B cell (primary cell): ENCODE results near the gene SESTD1. TPM values are rescaled to one million over a fixed set of nuclear protein-coding genes. Genes with fewer than 3 reads are reported as not detected.

Source experiments
- ATAC-seq: fragments of 200-7000 bp; cut with Tn5 transposase; one replicate; pipeline ENCODE4 v1.10.0; 2021; ENCODE audit warnings: low read depth, mild to moderate bottlenecking, moderate number of reproducible peaks, moderate library complexity
- CTCF ChIA-PET: fragments of 350-600 bp; sonication (Branson Sonifier 250); formaldehyde crosslinking; loops from one replicate; lab custom pipeline; 2021; ENCODE audit warnings: antibody characterized with exemption, inconsistent platforms; lab: Charles Lee
- POLR2A ChIA-PET: fragments of 350-600 bp; sonication (Branson Sonifier 250); formaldehyde crosslinking; loops from one replicate; lab custom pipeline; 2021; ENCODE audit warnings: antibody characterized with exemption; lab: Charles Lee
- DNase-seq: peaks from one replicate; pipeline ENCODE4 v3.0.0; 2013
- H2AFZ ChIP-seq: 2 replicates; pipeline ENCODE4 v1.6.1; 2012; ENCODE audit warnings: mild to moderate bottlenecking, low read depth, low read length; ENCODE audit not compliant: insufficient read depth, poor library complexity, severe bottlenecking
- H3K27ac ChIP-seq, 2 donors: 1 replicate in 1 of 2; 2 replicates in 1 of 2; pipeline ENCODE4 v1.5.1; 2012 to 2013; ENCODE audit warnings: low read length in 2 of 2, mild to moderate bottlenecking in 2 of 2, moderate library complexity in 1 of 2
- H3K27me3 ChIP-seq, 4 experiments: fragments of 200-600 bp in 1 of 4; sonication (generic) in 1 of 4; replicated peaks in 1 of 4; 1 replicate in 2 of 4; 2 replicates in 2 of 4; pipeline versions ENCODE4 v1.6.1 to v1.7.0; 2013 to 2016; ENCODE audit warnings: low read length in 3 of 4, mild to moderate bottlenecking in 2 of 4, mixed read lengths in 1 of 4, moderate library complexity in 1 of 4; ENCODE audit not compliant: insufficient read depth in 4 of 4, control insufficient read depth in 3 of 4; ENCODE audit errors: control extremely low read depth in 1 of 4
- H3K36me3 ChIP-seq, 2 experiments: replicated peaks in 1 of 2; 1 replicate in 1 of 2; 2 replicates in 1 of 2; pipeline versions ENCODE4 v1.6.1 to v1.7.1; 2013; ENCODE audit warnings: low read length in 1 of 2; ENCODE audit not compliant: insufficient read depth in 2 of 2, control insufficient read depth in 1 of 2; ENCODE audit errors: control extremely low read depth in 1 of 2, extremely low read depth in 1 of 2
- H3K4me1 ChIP-seq, 2 donors: fragments of 200-600 bp in 1 of 2; sonication (generic) in 1 of 2; 1 replicate in 1 of 2; 2 replicates in 1 of 2; pipeline versions ENCODE4 v1.5.1 to v1.6.1; 2013 to 2017; ENCODE audit warnings: low read length in 2 of 2; ENCODE audit not compliant: control insufficient read depth in 2 of 2, insufficient read depth in 2 of 2
- H3K4me2 ChIP-seq: replicated peaks from 2 replicates; pipeline ENCODE3; 2012; ENCODE audit warnings: mild to moderate bottlenecking, low read depth, low read length; ENCODE audit not compliant: poor library complexity, severe bottlenecking
- H3K4me3 ChIP-seq, 5 experiments: fragments of 200-600 bp in 1 of 5; sonication (generic) in 1 of 5; 1 replicate in 3 of 5; 2 replicates in 2 of 5; pipeline versions ENCODE4 v1.5.1 to v1.7.0; 2011 to 2016; ENCODE audit warnings: low read length in 4 of 5, mild to moderate bottlenecking in 4 of 5, low read depth in 2 of 5, control low read depth in 1 of 5, moderate library complexity in 1 of 5; ENCODE audit not compliant: insufficient read depth in 1 of 5; ENCODE audit errors: control extremely low read depth in 1 of 5, extremely low read depth in 1 of 5
- H3K79me2 ChIP-seq: fragments of 200-600 bp; sonication (generic); one replicate; pipeline ENCODE4 v1.6.0; 2016; ENCODE audit warnings: low read length; ENCODE audit not compliant: control insufficient read depth, insufficient read depth
- H3K9ac ChIP-seq: fragments of 200-600 bp; sonication (generic); 2 replicates; pipeline ENCODE4 v1.6.1; 2017; ENCODE audit warnings: mild to moderate bottlenecking, low read length, moderate library complexity
- H3K9me3 ChIP-seq, 3 donors: one replicate each; pipeline versions ENCODE4 v1.6.1 to v1.7.1; 2013; ENCODE audit warnings: low read length in 2 of 3; ENCODE audit not compliant: control insufficient read depth in 2 of 3, insufficient read depth in 1 of 3; ENCODE audit errors: control extremely low read depth in 1 of 3
- H4K20me1 ChIP-seq: 2 replicates; pipeline ENCODE4 v1.6.0; 2012; ENCODE audit warnings: mild to moderate bottlenecking, low read length; ENCODE audit not compliant: insufficient read depth, control insufficient read depth, poor library complexity, severe bottlenecking
- H3K27ac Mint-ChIP-seq: one replicate; pipeline ENCODE4 v1.8.0; 2021; ENCODE audit warnings: mixed read lengths
- H3K27me3 Mint-ChIP-seq: one replicate; pipeline ENCODE4 v1.8.0; 2021; ENCODE audit warnings: mixed read lengths
- H3K4me1 Mint-ChIP-seq: one replicate; pipeline ENCODE4 v1.8.0; 2021; ENCODE audit warnings: mixed read lengths
- H3K4me3 Mint-ChIP-seq: one replicate; pipeline ENCODE4 v1.8.0; 2021; ENCODE audit warnings: mixed read lengths
- H3K9me3 Mint-ChIP-seq: one replicate; pipeline ENCODE4 v1.8.0; 2022; ENCODE audit warnings: mixed read lengths; ENCODE audit not compliant: insufficient read depth
- EZH2 ChIP-seq: IDR thresholded peaks from 2 replicates; pipeline ENCODE4 v1.6.1; 2012; ENCODE audit warnings: borderline replicate concordance, low read depth, mild to moderate bottlenecking, moderate library complexity, low read length; ENCODE audit not compliant: insufficient read depth, poor library complexity, severe bottlenecking
- WGBS: methylation state at CpG from one replicate; pipeline ENCODE4 v1.1.5; 2013; ENCODE audit warnings: missing lambda C conversion rate; ENCODE audit not compliant: insufficient coverage; 5-methylcytosine and 5-hydroxymethylcytosine counted together
- intact Hi-C: fragments of 100-400 bp; cut with micrococcal nuclease; formaldehyde crosslinking; loops from one replicate; pipeline ENCODE4 v1.10.0; 2022
- polyA plus RNA-seq: library from polyadenylated mRNA; depleted of rRNA; stranded (reverse); fragments of >200 nt; gene quantifications from 2 replicates; pipeline ENCODE4 v1.2.3, GENCODE V29; 2012
- total RNA-seq, 2 donors: library from RNA; stranded (reverse); fragments of 120-200 nt in 1 of 2; gene quantifications; 1 replicate in 1 of 2; 2 replicates in 1 of 2; pipeline versions ENCODE4 v1.2.3 to v1.2.4, GENCODE V29; 2013 to 2022
- TF ChIP-seq, protein P1 (sequence below): fragments of 200-600 bp; IDR thresholded peaks from one replicate; pipeline ENCODE4 v1.8.0; 2022; ENCODE audit warnings: antibody characterized with exemption, mild to moderate bottlenecking

SESTD1 gene
- total and polyA plus RNA-seq, 2 donors (not counting 1 experiment from before 2014, with no cell fraction given): 52.0 to 66.1 TPM

DNA sequence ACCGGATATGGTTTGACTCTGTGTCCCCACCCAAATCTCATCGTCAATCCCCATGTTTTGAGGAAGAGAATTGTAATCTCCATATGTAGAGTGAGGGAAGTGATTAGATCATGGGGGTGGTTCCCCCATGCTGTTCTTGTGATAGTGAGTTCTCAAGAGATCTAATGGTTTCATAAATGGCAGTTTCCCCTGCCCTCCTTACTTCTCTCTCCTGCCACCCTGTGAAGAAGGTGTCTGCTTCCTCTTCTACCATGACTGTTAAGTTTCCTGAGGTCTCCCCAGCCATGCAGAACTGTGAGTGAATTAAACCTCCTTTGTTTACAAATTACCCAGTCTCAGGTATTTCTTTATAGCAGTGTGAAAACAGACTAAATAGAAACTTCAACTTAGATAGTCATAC is 69.5 kb downstream of the SESTD1 start:
- Histone ChIP-seq H3K4me3 (no peak overlapping the region), H4K20me1 (peaks cover 26% of the 10 kb centered on the region), H3K27ac (peak overlapping the region in 1 of 2 donors; percentile 57), H3K4me1 (peaks cover 12 to 16% of the 10 kb centered on the region in 2 donors), H3K4me2 (no peak overlapping the region), H3K9ac (no peak overlapping the region), H3K79me2 (peaks cover 72% of the 10 kb centered on the region), H3K36me3 (peaks cover under 1 to 12% of the 10 kb centered on the region in 2 experiments), H3K27me3 (no peaks in the 10 kb centered on the region), H2AFZ (no peak overlapping the region), H3K9me3 (peaks cover 3 to 16% (median 12%) of the 10 kb centered on the region in 3 donors)
- no peak for ATAC-seq
- Mint-ChIP-seq H3K4me3 (no peak overlapping the region), H3K27me3 (no peaks in the 10 kb centered on the region), H3K27ac (peak overlapping the region; percentile 24), H3K9me3 (peaks cover 7% of the 10 kb centered on the region), H3K4me1 (peaks cover 52% of the 10 kb centered on the region)
- TF ChIP-seq, protein P1, sequence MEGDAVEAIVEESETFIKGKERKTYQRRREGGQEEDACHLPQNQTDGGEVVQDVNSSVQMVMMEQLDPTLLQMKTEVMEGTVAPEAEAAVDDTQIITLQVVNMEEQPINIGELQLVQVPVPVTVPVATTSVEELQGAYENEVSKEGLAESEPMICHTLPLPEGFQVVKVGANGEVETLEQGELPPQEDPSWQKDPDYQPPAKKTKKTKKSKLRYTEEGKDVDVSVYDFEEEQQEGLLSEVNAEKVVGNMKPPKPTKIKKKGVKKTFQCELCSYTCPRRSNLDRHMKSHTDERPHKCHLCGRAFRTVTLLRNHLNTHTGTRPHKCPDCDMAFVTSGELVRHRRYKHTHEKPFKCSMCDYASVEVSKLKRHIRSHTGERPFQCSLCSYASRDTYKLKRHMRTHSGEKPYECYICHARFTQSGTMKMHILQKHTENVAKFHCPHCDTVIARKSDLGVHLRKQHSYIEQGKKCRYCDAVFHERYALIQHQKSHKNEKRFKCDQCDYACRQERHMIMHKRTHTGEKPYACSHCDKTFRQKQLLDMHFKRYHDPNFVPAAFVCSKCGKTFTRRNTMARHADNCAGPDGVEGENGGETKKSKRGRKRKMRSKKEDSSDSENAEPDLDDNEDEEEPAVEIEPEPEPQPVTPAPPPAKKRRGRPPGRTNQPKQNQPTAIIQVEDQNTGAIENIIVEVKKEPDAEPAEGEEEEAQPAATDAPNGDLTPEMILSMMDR: no peak
- TF ChIP-seq EZH2: no peak
- ChIA-PET CTCF (interaction anchor here (0.8 kb wide), 1 partner anchor 245 kb away, joined by 4 read pairs; no protein-coding TSS in a partner anchor), POLR2A (no interaction called here)
- DNase-seq: peak; percentile 11
- intact Hi-C loops: loop anchor here (2.0 kb wide), 1 partner anchor 24 kb away; no protein-coding TSS in a partner anchor
- WGBS: no CpG with 5 or more reads among the region's 2 CpGs

- Mint-ChIP-seq H3K27me3 (no peaks in the 10 kb centered on the region), H3K4me1 (peaks cover 56% of the 10 kb centered on the region), H3K9me3 (peaks cover 7% of the 10 kb centered on the region), H3K4me3 (no peak overlapping the region), H3K27ac (no peak overlapping the region)
- ATAC-seq (no peak), DNase-seq (peak; percentile 4)
- TF ChIP-seq EZH2: no peak
- TF ChIP-seq, protein P1: no peak
- peaks cover 26% of the 10 kb centered on the region for H4K20me1 ChIP-seq
- intact Hi-C loops: loop anchor here (2.0 kb wide), 1 partner anchor 25 kb away; no protein-coding TSS in a partner anchor
- H3K4me1 ChIP-seq: peaks cover 12 to 16% of the 10 kb centered on the region in 2 donors
- H3K79me2 ChIP-seq: peaks cover 84% of the 10 kb centered on the region
- H3K36me3 ChIP-seq: peaks cover 6 to 24% of the 10 kb centered on the region in 2 experiments
- ChIA-PET CTCF (interaction anchor here (1.2 kb wide), 1 partner anchor 147 kb away, joined by 3 read pairs; no protein-coding TSS in a partner anchor), POLR2A (no interaction called here)
- H3K27me3 ChIP-seq: no peaks in the 10 kb centered on the region
- no peak overlapping the region for H3K4me3 ChIP-seq
- H3K9me3 ChIP-seq: peaks cover 8 to 21% (median 12%) of the 10 kb centered on the region in 3 donors
- no peak overlapping the region for H2AFZ ChIP-seq
- no peak overlapping the region for H3K9ac ChIP-seq
- 93% methylated on average over 3 of the region's 3 CpGs for WGBS
- no peak overlapping the region for H3K4me2 ChIP-seq
- H3K27ac ChIP-seq: no peak overlapping the region
These were observed 70.8 kb downstream of the SESTD1 start for GRCh38 chr2:179193759-179194394.
